BJ (cell line): Measurements from ENCODE around the gene OBSCN. TPM values are rescaled to one million over a fixed set of nuclear protein-coding genes. Genes with fewer than 3 reads are reported as not detected.

Experiments
- CTCF ChIA-PET: fragments of 350-600 bp; formaldehyde crosslinking; extraction: SDS; loops from one replicate; lab custom pipeline; 2021; ENCODE audit warnings: antibody characterized with exemption, inconsistent platforms; lab: Yijun Ruan, JAX
- POLR2A ChIA-PET: fragments of 300-600 bp; sonication (Branson Sonifier 250); formaldehyde crosslinking; extraction: SDS; loops from one replicate; lab custom pipeline; 2021; ENCODE audit warnings: antibody characterized with exemption; lab: Charles Lee
- DNase-seq: peaks from one replicate; pipeline ENCODE4 v3.0.0-alpha.2; 2011; ENCODE audit warnings: low read depth
- H3K27me3 ChIP-seq: 2 replicates; pipeline ENCODE4 v1.6.0; 2011; ENCODE audit warnings: low read length; ENCODE audit not compliant: control insufficient read depth, insufficient read depth
- H3K36me3 ChIP-seq: 2 replicates; pipeline ENCODE4 v1.5.1; 2011; ENCODE audit warnings: low read length; ENCODE audit not compliant: control insufficient read depth, insufficient read depth
- H3K4me3 ChIP-seq: 2 replicates; pipeline ENCODE4 v1.5.1; 2011; ENCODE audit warnings: low read depth, mild to moderate bottlenecking, control low read depth, low read length
- CTCF ChIP-seq: IDR thresholded peaks from 2 replicates; pipeline ENCODE4 v1.5.1; 2011; ENCODE audit warnings: low read depth, mild to moderate bottlenecking, control low read depth, inconsistent platforms, low read length, moderate library complexity; ENCODE audit not compliant: insufficient read depth
- polyA plus RNA-seq: library from polyadenylated mRNA; depleted of rRNA; stranded (reverse); fragments of >200 nt; gene quantifications from 2 replicates; pipeline ENCODE4 v1.2.3, GENCODE V29; 2011

Gene OBSCN
- polyA plus RNA-seq, 1 experiment = 2.9 TPM

DNA sequence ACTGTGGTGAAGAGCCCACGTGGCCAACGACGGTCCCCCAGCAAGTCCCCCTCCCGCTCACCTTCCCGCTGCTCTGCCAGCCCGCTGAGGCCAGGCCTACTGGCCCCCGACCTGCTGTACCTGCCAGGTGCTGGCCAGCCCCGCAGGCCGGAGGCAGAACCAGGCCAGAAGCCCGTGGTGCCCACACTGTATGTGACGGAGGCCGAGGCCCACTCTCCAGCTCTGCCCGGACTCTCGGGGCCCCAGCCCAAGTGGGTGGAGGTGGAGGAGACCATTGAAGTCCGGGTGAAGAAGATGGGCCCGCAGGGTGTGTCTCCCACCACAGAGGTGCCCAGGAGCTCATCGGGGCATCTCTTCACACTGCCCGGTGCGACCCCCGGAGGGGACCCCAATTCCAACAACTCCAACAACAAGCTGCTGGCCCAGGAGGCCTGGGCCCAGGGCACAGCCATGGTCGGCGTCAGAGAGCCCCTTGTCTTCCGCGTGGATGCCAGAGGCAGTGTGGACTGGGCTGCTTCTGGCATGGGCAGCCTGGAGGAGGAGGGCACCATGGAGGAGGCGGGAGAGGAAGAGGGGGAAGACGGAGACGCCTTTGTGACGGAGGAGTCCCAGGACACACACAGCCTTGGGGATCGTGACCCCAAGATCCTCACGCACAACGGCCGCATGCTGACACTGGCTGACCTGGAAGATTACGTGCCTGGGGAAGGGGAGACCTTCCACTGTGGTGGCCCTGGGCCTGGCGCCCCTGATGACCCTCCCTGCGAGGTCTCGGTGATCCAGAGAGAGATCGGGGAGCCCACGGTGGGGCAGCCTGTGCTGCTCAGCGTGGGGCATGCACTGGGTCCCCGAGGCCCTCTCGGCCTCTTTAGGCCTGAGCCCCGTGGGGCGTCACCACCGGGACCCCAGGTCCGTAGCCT is 152.0 kb downstream of the OBSCN start:
- no peak for TF ChIP-seq CTCF
- ChIA-PET CTCF (no interaction called here), POLR2A (no interaction called here)
- no peak for DNase-seq
- no peak overlapping the region for H3K4me3 ChIP-seq
- H3K27me3 ChIP-seq = peaks cover 1% of the 10 kb centered on the region; the same call in 1 of the 2 replicates
- H3K36me3 ChIP-seq = no peaks in the 10 kb centered on the region

DNA sequence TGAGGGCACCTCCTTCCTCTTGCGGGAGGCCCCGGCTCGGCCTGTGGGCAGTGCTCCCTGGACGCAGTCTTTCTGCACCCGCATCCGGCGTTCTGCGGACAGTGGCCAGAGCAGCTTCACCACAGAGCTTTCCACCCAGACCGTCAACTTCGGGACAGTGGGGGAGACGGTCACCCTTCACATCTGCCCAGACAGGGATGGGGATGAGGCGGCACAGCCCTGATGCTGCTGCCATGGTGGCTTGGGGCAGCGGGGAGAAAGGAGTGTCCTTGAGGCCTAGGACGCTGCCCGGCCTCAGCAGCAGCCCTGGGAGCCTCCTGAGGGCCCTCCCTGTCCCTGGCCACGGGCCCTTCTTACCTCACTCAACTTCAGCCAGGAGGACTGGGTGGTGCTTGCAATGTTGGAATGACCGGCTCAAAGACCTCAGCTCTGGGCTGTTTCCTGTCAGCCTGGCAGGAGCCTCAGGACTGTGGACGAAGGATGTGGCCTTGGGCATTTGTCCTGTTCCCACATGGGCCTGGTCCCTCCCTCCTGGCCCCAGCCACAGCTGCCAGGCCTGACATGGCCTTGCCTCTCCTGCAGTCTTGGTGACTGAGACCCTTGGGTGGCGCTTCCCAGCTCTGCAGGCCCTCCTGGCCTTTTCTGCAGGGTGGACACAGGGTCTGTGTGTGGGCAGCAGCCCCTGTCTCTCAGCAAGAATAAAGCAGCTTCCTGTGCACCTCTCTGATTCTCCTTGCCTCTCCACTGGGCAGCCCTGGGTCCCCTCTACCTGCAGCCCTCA is 152.9 kb downstream of the OBSCN start:
- DNase-seq = no peak
- Histone ChIP-seq H3K4me3 (no peak overlapping the region), H3K36me3 (no peaks in the 10 kb centered on the region), H3K27me3 (peaks cover 1% of the 10 kb centered on the region; the same call in 1 of the 2 replicates)
- POLR2A ChIA-PET = no interaction called here
- no peak for TF ChIP-seq CTCF
- CTCF ChIA-PET = no interaction called here

- H3K27me3 ChIP-seq = no peaks in the 10 kb centered on the region
- no peak for TF ChIP-seq CTCF
- CTCF ChIA-PET = no interaction called here
- no peak overlapping the region for H3K4me3 ChIP-seq
- no peaks in the 10 kb centered on the region for H3K36me3 ChIP-seq
- no peak for DNase-seq
- POLR2A ChIA-PET = no interaction called here
Measured at GRCh38 chr1:228361314-228362140, 153.7 kb downstream of the OBSCN start.

- CTCF ChIA-PET = no interaction called here
- H3K4me3 ChIP-seq = no peak overlapping the region
- POLR2A ChIA-PET = no interaction called here
- no peak for DNase-seq
- no peaks in the 10 kb centered on the region for H3K36me3 ChIP-seq
- no peak for TF ChIP-seq CTCF
- H3K27me3 ChIP-seq = no peaks in the 10 kb centered on the region
Measured at GRCh38 chr1:228362141-228362883, 154.5 kb downstream of the OBSCN start.
